GM18517 (cell line): Measurements from ENCODE around the gene NUP210L.
"Not testable (repeated sequence)": the region's sequence is repeated elsewhere in the genome, so short reads cannot be mapped to it uniquely, and the experiment has no call there.

Experiments used
- ATAC-seq: cut with Tn5 transposase; IDR thresholded peaks from one replicate; pipeline ENCODE4 v1.9.1; 2021; ENCODE audit warnings: mild to moderate bottlenecking, moderate library complexity; ENCODE audit not compliant: unreplicated experiment

Gene NUP210L

DNA sequence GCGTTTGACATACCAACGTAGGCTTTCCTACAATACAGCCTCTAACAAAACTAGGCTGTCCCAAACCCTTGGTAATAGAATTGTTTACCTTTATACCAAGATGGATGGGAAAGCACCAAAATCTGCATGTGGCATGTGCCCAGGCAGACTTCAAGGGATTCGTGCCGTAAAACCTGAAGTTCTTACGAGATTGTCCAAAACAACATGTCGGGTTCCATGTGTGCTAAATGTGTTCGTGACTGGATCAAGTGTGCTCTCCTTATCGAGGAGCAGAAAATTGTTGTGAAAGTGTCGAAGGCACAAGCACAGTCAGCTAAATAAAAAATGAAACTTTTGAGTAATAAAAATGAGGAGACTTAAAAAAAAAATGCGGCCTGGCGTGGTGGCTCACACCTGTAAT, 159.2 kb downstream of the NUP210L start:
- ATAC-seq, result no peak

DNA sequence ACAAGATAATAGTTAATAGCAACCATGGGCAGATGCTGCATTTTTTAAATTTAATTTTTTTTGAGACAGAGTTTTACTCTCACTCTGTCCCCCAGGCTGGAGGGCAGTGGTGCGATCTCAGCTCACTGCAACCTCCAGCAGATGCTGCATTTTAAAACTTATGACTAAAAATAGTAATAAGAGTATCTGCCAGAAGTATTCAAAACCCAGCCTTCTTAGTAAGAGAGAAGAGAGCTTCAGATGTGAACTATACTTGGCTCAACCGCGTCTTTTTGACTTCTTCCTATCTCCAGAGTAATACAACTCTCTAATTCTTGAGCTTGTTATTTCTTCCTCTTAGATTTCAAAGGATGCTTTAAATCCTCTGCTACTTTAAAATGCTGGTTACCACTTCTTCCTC, 159.7 kb downstream of the NUP210L start:
- ATAC-seq, result no peak

DNA sequence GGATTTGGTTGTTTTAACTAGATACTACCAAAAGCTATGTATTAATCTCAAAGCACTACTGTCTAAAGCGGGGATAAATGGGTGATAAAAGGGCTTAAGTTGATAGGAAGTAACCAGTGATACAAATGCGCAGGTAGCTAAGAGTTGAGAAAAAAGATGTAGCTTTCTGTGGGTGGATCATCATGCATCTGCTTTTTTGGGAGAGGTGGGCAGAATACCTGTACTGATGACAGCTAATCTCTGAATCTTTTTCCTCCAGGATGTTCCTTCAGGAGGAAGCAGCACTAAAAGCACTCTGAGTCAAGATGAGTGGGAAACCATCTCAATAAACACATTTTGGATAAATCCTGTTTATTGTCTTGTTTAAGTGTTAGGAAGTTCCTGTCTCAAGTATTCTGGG, 163.1 kb downstream of the NUP210L start:
- ATAC-seq, result no peak

DNA sequence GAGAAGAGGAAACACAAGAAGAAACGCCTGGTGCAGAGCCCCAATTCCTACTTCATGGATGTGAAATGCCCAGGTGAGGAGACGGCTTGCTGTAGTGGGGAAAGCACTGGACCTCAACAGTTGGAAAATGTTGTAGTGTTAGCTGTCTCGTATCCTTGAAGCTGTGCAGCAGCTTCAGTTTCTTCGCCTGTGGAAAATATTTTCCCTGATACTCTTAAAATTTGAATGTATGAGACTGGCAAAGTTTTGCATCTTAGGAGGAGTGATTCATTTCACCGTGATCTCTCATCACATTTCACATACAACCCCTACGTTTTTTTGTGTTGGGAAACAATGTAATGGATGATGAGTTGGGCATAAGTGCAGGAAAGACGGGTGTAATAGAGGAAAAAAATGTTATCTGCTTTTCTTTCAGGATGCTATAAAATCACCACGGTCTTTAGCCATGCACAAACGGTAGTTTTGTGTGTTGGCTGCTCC, 163.7 kb downstream of the NUP210L start:
- no peak for ATAC-seq

DNA sequence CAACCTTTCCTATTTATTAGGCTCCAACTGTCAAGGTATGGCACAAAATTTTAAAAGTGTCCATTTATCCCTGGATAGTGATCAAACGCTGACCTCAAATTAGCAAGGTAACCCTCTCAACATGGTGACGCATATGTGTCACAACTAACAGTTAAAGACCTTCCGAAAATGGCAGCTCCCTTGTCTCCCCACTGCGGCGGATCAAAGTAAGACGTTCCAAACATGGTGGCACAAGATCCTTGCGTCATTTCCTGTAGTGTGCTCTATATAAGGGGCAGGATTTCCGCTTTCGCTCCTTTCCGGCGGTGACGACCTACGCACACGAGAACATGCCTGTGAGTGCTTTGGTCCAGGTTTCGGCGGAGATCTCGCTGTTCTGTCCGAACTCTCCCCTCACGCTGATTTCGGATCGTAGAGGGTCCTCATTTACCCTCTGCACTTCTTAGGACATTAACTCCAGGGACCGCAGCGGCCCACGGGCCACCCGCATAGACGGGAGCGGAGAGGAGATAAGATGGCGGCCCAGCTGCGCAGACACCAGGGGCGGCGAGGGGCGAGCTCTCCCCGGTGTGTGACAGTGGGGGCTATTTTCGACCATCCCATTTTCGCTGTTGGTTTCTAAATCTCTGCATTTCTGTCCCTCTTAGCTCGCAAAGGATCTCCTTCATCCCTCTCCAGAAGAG, 164.3 kb downstream of the NUP210L start, which contains the start of gene RPS27:
Gene RPS27, plus strand, starts transcription at position 295 of the 683 bp plus-strand sequence. Its CDS starts 35 bp downstream, at position 330.
- peak; percentile 83 for ATAC-seq

DNA sequence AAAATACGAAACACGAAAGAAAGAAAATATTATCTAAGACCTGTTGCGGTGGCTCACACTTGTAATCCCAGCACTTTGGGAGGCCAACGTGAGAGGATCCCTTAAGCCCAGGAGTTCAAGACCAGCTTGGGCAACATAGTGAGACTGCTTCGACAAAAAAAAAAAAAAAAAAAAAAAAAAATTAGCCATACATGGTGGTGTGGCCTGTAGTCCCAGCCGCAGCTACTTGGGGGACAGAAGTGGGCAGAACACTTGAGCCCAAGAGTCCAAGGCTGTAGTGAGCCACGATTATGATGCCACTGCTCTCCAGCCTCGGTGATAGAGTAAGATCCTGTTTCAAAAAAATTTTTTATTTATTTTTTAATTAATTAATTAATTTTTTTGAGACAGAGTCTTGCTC, 167.3 kb downstream of the NUP210L start:
- ATAC-seq, result no peak

DNA sequence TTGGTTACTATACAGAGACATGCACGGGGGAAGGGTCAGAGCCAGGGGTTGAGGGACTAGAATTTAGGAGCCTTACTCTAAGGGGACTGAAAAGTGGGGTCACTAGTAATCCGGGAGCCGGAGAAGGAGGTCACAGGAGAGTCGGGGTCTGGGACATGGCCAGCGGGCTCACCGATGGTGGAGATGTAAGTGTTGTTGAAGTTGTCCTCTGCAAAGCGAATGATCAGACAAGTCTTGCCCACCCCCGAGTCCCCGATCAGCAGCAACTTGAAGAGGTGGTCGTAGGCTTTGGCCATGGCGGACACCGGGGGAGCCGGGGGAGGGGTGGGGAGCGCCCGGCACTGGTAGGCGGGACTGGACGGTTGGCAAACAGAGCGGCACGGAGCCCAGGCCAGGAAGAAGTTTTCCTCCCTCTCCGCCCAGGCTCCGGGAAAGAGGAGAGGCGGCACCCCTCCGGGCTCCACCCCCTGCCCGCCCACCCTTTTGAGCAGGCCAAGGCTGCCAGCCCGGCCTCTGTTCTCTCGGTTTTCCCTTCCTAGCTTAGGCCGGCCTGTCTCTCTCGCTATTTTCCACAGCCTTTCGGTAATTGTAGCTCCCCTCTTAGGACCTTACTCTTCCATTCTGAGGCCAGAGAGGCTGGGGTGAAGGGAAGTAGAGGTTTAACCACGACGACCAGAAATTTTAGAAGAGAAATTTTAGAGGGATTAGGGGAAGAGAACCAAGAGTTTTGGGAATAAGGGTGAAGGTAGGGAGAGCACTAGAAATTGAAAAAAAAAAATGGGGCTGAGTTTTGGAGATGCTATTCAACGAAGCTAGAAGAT, 168.7 kb downstream of the NUP210L start, which contains the start of gene RAB13:
Gene RAB13, minus strand, starts transcription at position 399 of the 821 bp plus-strand sequence. Its CDS starts 103 bp downstream, at position 296.
- ATAC-seq, result no peak

DNA sequence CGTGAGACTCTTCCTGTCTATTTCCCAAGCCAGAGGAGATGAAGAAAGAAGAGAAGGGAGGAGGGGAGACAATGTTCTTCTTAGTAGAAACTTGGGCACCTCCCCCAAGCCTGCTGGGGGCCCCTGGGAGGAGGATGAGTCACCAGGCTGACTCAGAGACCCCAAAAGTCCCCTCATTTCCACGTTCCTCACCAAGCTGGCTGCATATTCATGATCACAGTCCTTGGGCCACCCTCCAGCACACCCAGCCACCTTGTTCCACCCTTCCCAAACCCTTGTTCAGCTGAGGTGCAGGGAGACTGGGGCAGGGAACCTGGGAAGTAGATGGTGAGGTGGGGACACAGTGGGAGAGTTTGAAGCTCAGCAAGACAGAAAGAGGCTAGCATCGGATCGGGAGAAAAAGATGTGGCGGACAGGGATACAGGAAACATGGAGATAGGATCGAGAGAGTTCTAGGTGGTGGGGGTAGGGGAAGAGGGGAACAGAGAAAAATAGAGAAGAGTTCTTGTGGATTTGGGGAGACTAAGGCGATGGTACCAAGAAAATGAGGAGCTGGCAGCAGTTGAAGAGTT, 169.4 kb downstream of the NUP210L start:
- ATAC-seq, result no peak

DNA sequence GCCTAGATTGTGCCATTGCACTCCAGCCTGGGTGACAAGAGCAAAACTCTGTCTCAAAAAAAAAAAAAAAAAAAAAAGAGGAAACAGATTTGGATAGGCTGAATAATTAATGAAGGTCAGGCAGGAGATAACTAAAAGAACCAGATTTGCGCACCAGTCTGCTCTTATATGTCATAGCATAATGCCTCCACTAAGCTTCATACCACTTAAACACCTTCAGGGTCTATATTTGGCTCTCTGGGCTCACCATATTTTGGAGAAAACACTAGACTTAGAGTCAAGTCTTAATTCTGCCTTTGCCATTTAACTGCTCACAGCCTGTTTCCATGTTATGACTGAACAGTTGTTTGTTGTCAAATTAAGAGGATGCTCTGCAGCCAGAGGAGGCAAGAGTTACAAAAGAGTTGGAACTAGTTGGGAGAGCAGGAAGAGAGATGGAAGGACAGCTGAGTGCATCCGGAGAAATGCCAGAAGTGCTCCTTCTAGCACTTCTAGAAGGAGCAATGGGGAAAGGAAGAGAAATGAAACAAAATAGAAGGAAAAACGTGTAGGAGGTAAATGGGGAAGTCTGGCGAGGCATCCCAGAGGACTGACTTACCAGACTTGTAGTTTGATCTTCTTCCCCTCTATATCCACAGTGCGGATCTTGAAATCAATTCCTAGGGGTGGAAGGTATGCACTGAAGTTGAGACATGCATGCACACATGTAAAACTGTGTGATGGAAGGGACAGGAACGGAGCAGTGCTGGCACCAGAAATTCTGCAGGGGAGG, 170.6 kb downstream of the NUP210L start:
- ATAC-seq, result no peak

DNA sequence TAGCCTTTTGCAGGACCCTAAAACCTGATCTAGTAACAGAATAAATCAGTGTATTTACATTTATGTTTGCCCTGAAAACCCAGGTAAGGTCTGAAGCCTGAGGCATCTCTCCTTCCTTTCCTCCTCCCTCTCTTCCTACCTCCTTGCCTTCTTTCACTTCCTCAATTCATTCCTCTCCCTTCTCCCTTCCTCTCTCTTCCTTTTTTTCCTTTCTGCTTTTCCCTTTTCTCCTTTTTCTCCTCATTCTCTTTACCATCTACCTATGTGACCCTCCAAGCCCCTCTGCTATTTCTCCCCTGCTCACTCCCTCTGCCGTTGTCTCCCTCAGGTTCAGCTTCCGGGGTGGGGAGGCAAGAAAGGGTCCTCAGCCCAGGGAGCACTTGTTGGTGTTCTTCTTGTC, 173.1 kb downstream of the NUP210L start:
- ATAC-seq, result not testable (repeated sequence)

DNA sequence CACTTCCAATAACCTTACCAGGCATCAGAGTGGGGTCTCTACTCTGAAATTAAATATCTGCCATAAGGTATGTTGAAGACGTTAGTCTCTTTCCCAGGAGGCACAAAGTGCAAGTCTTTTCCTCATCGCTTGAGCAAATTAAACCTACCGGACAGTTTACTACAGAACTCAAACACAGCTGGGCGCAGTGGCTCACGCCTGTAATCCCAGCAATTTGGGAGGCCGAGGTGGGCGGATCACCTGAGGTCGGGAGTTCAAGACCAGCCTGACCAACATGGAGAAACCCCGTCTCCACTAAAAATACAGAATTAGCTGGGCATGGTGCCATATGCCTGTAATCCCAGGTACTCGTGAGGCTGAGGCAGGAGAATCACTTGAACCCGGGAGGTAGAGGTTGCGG, 175.8 kb downstream of the NUP210L start:
- ATAC-seq, result not testable (repeated sequence)

DNA sequence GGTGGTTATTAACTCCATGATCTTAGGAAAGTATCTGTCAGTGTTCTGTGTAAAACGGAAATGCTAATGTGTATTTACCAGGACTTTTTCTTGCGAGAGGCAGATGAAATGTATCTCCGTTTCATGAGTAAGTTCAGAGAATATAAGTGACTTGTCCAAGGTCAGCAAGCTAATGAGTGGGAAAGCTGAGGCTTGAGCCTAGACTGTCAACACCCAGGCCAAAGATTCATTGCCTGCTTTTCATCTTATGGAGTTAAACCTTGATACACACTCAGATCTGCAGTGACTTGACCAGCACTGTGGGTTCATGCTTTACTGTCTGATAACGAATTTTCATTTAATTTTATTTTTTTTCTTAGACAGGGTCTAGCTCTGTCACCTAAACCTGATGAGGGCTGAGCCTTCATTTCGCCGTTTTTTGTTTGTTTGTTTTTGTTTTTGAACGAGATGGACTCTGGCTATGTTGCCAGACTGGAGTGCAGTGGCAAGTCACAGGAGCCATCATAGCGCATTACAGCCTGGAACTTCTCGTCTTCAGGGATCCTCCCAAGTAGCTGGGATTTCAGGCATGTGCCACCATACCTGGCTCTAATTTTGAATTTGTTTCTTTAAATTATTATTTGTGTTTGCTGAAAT, 176.5 kb downstream of the NUP210L start:
- ATAC-seq, result no peak

DNA sequence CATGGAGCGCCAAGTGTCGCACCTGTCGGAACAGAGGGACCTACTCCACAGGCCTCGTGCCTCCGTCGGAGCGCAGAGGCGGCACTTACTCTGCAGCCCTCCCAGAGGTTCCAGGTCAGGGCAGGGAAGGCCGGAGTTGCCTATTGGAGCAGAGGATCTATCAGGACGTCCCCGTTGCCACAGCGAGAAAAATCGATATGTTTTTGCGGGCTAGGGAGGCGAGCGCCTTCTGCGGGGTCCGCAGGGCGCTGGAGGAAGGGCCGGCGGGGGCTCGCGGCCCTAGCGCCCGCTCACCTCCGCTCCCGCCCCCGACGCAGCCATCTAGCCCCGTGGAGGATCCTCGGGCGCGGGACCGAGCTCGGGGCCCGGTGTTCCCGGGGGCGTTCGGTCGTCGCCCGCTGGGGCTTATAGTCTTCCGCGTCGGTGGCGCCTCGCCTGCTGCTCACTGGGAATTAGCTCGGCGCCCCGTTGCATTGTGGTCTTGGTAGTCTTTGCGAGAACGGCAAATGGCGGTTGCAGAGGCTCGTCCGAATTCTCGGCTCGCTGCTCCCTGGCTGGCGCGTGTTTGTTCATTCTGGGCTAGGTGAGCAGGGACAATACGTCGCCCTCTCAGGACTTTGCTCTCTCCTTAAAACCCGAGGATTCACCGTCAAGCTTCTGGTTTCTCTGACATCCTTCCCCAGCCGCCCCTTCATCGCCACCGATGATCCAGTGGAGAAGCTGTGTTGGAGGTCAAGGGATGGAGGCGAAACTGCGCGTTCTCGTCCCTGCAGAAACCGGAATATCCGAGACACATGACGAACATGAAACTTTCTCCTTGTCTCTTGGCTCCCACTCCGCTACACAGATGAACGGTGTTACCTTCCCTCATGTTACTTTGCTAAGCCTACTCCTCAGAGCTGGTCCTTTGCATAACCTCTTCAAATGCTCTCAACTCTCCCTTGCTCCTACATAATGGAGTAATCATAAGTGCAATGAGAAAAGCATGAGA, 177.3 kb downstream of the NUP210L start, which contains the start of gene JTB:
Gene JTB, minus strand, starts transcription at position 425 of the 991 bp plus-strand sequence. Its CDS starts 422 bp downstream, at position 3.
- peak; percentile 64 for ATAC-seq

DNA sequence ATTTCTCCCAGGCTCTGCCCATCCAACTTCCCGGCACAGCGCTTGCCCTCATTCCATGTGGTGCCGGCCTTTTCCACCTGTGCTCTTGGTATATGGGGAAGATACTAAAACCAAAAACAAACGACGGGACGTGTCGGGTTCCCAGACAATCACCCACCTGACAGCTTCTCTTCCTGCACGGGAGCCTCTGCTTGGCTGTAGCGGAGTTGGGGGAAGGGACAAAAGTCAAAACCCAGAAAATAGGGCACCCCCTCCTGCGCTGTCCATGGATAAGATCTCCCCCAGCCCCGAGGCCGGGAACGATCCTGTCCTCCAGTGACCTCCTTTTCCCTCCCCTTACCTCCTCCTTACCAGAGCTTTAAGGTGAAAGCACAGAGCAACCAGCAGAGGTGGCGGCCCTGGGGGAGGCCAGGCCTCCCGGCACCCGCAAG, 178.0 kb downstream of the NUP210L start:
- no peak for ATAC-seq

DNA sequence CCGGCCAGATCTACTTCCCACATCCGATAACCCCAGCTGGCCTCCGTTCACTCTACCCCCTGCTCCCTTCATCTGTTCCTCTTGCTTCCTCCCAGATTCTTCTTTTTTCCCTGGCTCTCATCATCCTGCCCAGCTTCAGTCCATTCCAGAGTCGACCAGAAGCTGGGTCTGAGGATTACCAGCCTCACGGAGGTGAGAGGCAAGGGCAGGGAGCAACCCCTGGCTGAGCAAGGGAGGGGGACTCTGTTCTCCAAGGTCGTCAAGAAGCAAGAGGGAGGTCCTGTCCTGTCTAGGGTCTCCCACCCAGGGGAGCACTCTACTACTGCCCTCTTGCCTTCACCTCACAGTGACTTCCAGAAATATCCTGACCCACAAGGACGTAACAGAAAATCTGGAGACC, 181.3 kb downstream of the NUP210L start:
- no peak for ATAC-seq

DNA sequence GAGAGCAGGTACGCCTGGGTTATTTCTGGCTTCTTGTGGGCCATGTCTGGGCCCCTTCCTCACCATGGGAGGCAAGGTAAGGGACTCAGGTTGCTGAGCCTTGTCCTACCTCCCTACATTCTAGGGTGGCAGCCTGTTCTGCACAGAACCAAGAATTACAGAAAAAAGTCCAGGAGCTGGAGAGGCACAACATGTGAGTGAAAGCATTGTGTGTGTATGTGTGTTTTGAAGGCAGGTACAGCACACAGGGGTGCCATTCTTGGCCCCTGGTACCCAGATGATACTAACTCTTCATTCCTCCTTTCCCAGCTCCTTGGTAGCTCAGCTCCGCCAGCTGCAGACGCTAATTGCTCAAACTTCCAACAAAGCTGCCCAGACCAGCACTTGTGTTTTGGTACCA, 181.8 kb downstream of the NUP210L start:
- no peak for ATAC-seq

DNA sequence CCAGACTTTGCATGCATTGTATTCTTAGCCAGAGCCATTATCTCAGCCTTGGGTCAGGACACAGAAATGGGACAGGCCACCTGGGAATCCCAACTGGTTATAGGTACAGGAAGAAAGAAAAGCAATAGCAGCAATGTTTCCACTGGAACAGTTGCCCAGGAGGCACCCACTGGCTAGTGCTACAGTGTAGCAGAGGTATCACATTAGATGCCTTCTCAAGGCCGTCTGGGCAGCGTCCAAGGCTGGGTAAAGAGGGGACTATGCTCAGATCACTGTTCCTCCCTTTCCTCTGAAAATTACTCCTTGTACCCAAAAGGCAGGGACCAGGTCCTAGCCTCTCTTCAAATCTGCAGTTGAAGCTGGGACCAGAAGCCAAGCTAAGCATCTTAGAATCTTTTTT, 184.5 kb downstream of the NUP210L start:
- ATAC-seq, result no peak

DNA sequence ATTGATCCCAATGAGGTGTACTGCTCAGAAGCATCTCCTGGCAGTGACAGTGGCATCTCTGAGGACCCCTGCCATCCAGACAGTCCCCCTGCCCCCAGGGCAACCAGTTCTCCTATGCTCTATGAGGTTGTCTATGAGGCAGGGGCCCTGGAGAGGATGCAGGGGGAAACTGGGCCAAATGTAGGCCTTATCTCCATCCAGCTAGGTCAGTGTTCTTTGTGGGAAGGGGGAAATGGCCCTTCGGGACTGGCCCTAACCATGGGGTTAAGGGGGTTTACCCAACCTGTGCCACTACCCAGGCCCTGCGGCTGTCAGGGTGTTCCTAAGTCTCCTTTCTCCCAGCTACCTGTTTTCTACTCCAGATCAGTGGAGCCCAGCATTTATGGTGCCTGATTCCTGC, 185.9 kb downstream of the NUP210L start:
- no peak for ATAC-seq

DNA sequence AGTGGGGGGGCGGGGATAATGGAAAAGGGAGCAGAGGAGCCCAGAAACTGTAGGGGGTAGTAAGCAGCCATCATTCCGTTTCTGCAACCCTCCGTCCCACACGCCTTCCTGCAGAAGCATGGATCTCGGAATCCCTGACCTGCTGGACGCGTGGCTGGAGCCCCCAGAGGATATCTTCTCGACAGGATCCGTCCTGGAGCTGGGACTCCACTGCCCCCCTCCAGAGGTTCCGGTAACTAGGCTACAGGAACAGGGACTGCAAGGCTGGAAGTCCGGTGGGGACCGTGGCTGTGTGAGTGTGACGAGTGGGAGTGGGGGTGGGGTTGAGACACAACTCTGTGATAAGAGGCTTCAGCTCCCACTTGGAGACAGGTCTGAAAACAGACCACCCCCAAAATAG, 186.5 kb downstream of the NUP210L start:
- no peak for ATAC-seq
